Left kidney (tissue), 2 donors: ENCODE measurements around the gene GLOD5. TPM values are rescaled to one million over a fixed set of nuclear protein-coding genes. Genes with fewer than 3 reads are reported as not detected.

Source experiments
- DNase-seq: peaks from one replicate; pipeline ENCODE4 v3.0.0-alpha.2; 2013
- polyA plus RNA-seq: library from polyadenylated mRNA; unstranded; fragments of 120-200 nt; gene quantifications from one replicate; pipeline ENCODE4 v1.2.1, GENCODE V29; 2013; ENCODE audit not compliant: insufficient read length

The GLOD5 gene
- polyA plus RNA-seq, 1 donor: 0.81 TPM

DNA sequence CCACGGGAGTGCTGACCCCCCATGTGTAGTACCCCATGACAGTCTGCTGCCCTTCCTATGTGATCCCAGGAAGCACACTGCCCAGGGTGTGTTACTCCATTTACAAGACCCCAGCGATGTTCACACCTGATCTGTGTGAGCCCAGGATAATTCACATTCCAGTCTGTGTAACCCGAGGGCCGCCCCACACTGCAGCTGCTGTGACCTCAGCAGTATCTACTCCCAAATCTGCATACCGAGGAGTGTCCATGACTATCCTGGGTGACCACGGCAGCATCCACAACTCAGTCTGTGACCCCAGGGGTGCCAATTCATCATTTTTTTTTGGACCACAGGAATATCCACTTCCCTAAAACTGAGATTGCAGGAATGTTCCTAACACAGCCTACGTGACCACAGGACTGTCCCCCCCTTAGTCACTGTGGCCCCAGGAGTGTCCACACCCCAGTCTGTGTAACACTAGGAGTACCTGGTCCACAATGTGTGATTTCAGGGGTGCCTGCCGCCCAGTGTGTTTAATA lies 7.8 kb upstream of the GLOD5 start:
- DNase-seq: no peak

GRCh38 chrX:48754238-48754637 lies 7.3 kb upstream of the GLOD5 start:
- no peak for DNase-seq

GRCh38 chrX:48769230-48769629 lies 7.7 kb downstream of the GLOD5 start:
- DNase-seq: no peak

- DNase-seq: no peak
Observed at GRCh38 chrX:48770296-48770695, 8.7 kb downstream of the GLOD5 start.

DNA sequence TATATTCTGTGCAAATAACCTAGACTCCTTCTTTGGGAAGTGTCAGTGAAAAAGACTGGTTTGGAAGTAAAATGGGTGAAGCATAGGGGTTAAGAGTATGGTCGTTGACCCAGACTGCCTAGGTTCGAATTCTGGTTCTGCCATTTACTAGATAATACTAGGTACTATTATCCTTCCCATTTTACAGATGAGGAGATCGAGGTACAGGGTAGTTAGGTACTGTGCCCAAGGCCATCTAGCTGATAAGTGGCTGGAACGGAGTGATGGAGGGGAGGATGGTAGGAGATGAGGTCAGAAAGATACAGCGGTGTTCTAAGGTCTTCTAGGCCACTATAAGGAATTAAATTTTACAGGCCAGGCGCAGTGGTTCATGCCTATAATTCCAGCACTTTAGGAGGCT lies 11.1 kb downstream of the GLOD5 start:
- no peak for DNase-seq

DNA sequence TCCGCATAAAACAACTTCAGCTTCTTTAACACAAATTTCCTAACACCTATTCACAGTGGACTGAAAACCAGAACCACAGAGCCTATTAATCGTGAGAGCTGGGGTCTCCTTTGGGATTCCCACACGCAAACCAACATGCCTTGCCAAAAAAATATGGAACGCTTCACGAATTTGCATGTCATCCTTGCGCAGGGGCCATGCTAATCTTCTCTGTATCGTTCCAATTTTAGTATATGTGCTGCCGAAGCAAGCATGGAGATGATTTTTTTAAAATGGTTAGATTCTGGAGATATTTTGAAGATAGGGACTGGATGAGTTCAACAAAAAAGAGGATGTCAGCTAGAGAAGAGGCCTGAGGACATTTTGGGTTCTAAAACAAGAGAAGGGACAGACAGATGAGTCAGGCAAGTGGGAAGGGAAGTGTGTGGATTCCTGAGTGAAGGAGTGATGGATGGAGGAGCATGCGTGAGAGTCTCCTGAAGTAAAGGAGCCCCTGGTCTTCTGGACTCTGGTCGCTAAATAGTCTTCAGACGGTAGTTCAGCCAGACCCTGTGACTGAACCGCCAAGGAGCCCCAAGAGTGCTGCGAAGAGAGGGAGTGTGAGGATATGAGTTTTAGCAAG lies 15.4 kb downstream of the GLOD5 start:
- DNase-seq: no peak

GRCh38 chrX:48779399-48779798 lies 17.9 kb downstream of the GLOD5 start:
- DNase-seq: no peak

- no peak for DNase-seq
Observed at GRCh38 chrX:48781705-48782104, 20.2 kb downstream of the GLOD5 start.

DNA sequence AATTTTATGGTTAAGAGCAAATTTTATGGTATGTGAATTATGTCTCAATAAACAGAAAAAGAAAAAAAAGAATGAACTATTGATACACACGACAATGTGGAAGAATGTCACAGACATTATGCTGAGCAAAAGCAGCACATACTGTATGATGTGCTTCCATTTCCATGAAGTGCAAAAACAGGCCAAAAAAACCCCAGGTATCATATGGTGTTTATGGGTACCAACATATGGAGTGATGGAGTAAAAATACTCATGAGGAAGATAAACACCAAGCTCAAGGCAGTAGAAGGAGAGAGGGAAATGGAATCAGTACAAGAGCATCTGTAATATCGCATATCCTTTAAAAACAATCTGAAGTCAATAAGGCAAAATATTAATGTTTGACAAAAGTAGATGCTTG lies 20.7 kb downstream of the GLOD5 start:
- DNase-seq: no peak

DNA sequence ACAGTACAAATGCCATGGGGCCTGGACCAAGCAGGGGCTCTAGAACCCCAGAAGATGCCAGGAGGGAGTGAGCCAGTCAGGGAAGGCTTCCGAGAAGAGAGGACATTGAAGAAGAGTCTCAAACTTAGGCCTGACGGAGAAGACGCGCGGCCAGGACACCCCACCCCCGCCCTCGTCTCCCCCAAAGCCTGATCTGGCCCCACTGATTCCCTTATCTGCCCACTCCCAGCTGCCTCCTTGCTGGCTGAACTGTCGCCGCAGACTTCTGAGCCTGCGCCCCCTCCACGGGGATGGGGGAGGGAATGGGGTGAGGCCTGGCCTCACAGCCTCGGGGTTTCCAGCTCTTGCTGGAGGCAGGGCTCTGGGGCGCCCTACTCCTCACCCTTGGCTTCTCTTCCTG lies 21.2 kb downstream of the GLOD5 start:
- DNase-seq: no peak

DNA sequence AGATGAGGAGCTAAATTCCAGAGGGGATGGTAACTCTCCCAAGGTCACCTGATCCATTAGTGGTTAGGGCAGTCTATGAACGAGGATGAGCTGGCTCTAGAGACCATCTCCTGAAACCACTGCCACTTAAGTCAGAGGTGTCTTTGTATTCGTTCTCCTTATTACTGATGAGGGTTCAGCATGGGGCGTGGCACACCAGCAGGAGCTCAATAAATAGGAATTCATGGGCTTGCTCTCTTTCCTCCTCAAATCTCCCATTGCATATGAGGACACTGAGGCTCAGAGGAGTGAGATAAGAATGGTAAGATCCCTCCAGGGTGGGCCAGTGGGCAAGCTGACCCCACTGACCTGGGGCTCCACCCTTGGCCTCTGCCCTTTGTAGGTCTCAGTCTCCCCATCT lies 23.2 kb downstream of the GLOD5 start:
- no peak for DNase-seq

DNA sequence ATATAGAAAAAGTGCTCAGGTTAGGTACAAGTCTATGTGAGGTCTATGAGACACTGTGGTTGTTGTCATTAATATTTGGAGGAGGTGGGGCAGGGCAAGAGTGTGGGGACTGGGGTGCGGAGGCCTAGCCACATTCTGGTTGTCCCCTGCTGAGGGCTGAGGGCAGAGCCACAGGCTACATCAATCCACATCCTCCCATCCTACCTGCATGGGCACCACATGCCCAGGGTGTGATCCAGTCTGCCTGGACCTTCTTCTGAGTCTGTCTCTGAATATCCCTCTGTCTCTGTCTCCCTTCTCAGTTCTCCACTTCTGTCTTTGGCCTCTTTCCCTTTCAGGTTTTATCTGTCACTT lies 23.6 kb downstream of the GLOD5 start:
- DNase-seq: no peak

- DNase-seq: no peak
Observed at GRCh38 chrX:48785540-48786214, 24.1 kb downstream of the GLOD5 start.

DNA sequence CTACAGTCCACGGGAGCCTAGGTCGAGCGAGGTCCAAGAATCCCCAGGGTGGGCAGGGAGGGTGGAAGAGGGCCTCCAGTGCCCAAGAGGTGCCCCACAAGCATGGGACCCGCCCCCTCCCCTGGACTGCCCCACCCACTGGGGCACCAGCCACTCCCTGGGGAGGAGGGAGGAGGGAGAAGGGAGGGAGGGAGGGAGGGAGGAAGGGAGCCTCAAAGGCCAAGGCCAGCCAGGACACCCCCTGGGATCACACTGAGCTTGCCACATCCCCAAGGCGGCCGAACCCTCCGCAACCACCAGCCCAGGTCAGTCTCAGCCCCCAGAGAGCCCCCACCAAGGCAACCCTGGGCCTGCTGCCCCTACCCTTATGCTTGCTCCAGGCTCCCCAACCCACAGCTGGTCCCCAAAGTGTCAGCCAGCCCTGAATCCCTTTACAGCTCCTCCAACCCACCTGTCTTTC lies 24.8 kb downstream of the GLOD5 start, which contains the start of gene GATA1:
TSS of gene GATA1 (plus strand) at position 250 of the 460 bp plus-strand sequence. CDS start 4,520 bp downstream, outside the sequence.
- DNase-seq: no peak

DNA sequence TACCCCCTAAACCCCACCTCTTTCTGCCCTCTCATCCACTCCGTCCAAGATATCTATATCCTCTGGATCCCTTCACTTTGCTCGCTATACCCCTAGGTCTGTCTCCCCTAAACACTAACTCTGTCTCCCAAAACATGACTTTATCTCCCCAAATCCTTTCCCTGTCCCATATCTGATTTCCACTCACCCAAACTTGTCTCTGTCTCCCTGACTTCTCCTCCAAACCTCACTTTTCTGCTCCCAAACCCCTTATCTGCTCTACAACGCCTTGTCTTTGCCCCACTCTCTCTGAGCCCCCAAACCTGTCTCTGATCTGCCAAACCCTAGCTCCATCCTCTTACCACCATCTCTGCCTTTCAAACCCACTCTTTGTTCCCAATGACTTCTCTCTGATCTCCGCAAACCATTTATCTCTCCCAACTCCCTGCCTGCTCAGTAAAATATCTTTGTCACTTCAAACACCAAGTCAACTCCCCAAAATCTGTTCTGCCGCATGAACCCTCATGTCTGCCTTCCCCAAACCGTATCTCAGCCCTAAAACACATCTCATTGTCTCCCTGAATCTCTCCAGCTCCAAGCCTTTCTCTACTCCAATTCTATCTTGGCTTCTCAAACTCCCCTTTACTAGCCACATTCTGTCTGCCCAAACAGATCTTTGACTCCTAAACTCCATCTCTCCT lies 25.4 kb downstream of the GLOD5 start:
- DNase-seq: no peak

- no peak for DNase-seq
Observed at GRCh38 chrX:48787505-48788443, 26.2 kb downstream of the GLOD5 start.

GRCh38 chrX:48789366-48790220 lies 28.0 kb downstream of the GLOD5 start:
- DNase-seq: no peak

DNA sequence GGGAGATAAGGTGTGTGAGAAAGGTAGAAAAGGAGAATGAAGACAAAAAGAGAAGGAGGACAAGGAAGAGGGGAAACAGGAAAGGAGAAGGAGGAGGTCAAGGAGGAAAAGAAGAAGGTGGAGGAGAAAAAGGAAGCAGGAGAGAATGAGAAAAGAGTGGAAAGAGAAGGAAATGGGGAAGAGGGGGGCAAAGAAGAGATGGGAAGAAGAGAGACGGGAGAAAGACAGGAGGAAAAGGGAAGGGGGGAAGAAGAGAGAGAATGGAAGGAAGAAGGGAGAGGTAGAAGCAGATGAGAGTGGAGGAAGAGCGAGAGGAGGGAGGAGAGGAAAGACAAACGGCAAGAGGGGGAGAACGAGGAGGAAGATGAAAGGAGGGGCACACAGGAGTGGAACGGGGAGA lies 28.9 kb downstream of the GLOD5 start:
- no peak for DNase-seq

DNA sequence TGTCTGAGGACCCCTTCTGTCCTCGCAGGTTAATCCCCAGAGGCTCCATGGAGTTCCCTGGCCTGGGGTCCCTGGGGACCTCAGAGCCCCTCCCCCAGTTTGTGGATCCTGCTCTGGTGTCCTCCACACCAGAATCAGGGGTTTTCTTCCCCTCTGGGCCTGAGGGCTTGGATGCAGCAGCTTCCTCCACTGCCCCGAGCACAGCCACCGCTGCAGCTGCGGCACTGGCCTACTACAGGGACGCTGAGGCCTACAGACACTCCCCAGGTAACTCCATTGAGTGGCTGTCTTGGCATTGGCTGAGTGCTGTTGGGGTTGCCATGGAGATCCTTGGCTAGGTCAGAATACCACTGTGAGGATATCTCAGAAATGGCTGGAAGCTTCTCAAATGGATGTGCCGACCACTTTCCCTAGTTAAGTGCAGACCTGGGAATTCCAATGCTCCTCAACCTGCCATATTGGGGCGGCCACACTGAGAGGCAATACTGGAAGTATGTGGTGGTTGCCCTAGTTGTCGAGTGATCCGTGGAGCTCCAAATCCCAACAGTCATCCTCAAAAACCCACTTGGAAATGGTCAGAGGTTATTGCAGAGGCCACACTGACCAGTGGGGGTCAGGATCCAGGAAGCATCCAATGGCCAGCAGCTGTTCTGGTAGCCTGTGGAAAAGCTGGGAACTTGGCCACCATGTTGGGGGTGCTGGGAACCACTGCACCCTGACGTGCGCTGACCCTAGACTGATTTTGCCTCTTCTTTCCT lies 29.7 kb downstream of the GLOD5 start:
- DNase-seq: no peak

DNA sequence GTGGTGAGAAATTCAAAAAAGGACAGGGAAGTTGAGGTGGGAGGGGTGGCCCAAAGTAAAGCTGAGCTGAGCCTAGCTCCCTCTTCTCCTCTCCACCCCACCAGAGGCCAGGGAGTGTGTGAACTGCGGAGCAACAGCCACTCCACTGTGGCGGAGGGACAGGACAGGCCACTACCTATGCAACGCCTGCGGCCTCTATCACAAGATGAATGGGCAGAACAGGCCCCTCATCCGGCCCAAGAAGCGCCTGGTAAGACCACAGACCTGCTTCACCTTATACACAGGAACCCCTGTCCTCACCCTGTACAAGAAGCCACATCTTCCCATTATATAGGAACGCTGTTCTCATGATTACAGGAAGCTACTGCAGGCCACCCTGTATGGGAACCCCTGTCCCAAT lies 30.7 kb downstream of the GLOD5 start:
- DNase-seq: no peak
